Transverse colon (tissue), 4 donors: Measurements from ENCODE around the gene FANCG. TPM values are rescaled to one million over a fixed set of nuclear protein-coding genes. Genes with fewer than 3 reads are reported as not detected.

ENCODE experiments used
- DNase-seq: peaks from one replicate; pipeline ENCODE4 v3.0.0-alpha.2; 2019
- H3K27ac ChIP-seq, 4 donors: fragments of 200-600 bp; sonication (generic); 2 replicates each; pipeline ENCODE4 v1.5.1; 2016 to 2018; ENCODE audit warnings: inconsistent platforms in 4 of 4
- H3K27me3 ChIP-seq: fragments of 200-600 bp; sonication (generic); 2 replicates; pipeline ENCODE4 v1.5.1; 2017; ENCODE audit warnings: inconsistent platforms
- H3K36me3 ChIP-seq, 4 donors: fragments of 200-600 bp; sonication (generic); 2 replicates each; pipeline ENCODE4 v1.5.1; 2017 to 2019; ENCODE audit warnings: inconsistent platforms in 4 of 4
- H3K4me1 ChIP-seq, 4 donors: fragments of 200-600 bp; sonication (generic); 2 replicates each; pipeline ENCODE4 v1.5.1; 2017 to 2020; ENCODE audit warnings: inconsistent platforms in 4 of 4
- H3K4me3 ChIP-seq, 4 donors: fragments of 200-600 bp; sonication (generic); 1 replicate in 1 of 4; 2 replicates in 3 of 4; pipeline versions ENCODE4 v1.5.1 to v1.6.1; 2017 to 2019; ENCODE audit warnings: inconsistent platforms in 4 of 4
- H3K9me3 ChIP-seq, 2 donors: fragments of 200-600 bp; sonication (generic); 2 replicates each; pipeline ENCODE4 v1.5.1; 2017 to 2019; ENCODE audit warnings: inconsistent platforms in 2 of 2
- CTCF ChIP-seq, 5 experiments: fragments of 200-600 bp in 3 of 5; fragments of 450-650 bp in 2 of 5; sonication (generic) in 3 of 5; IDR thresholded peaks; 1 replicate in 2 of 5; 2 replicates in 3 of 5; pipeline ENCODE4 v1.5.1; 2016 to 2017; ENCODE audit warnings: antibody characterized with exemption in 5 of 5, inconsistent platforms in 3 of 5, mild to moderate bottlenecking in 2 of 5, moderate library complexity in 1 of 5
- EP300 ChIP-seq: sonication (generic); formaldehyde crosslinking; IDR thresholded peaks from one replicate; pipeline ENCODE4 v1.6.1; 2017; ENCODE audit warnings: antibody characterized with exemption, low read depth
- POLR2A ChIP-seq: fragments of 450-650 bp; IDR thresholded peaks from one replicate; pipeline ENCODE4 v1.6.1; 2016; ENCODE audit warnings: antibody characterized with exemption, mild to moderate bottlenecking, moderate library complexity
- POLR2AphosphoS5 ChIP-seq, 3 donors: sonication (generic); formaldehyde crosslinking; IDR thresholded peaks; one replicate each; pipeline ENCODE4 v1.6.1; 2016; ENCODE audit warnings: antibody characterized with exemption in 3 of 3
- WGBS, 2 donors: methylation state at CpG; one replicate each; pipeline ENCODE4 v1.1.5; 2018; ENCODE audit warnings: low coverage in 1 of 2; 5-methylcytosine and 5-hydroxymethylcytosine counted together
- in situ Hi-C, 4 donors: fragments of 200-750 bp; cut with MboI; loops; one replicate each; pipeline versions ENCODE4 v1.15.0 to v1.15.1; 2017; ENCODE audit warnings: low sequenced_read_pairs in 3 of 4, low pct_ligation_motif_present in 1 of 4, low pct_unique_long_range_greater_than_20kb in 1 of 4
- intact Hi-C: fragments of 100-400 bp; cut with DNase I; formaldehyde crosslinking; loops from one replicate; pipeline ENCODE4 v1.15.1; 2023; ENCODE audit warnings: low total_unique reads
- total RNA-seq, 4 donors: library from RNA; depleted of rRNA; stranded (reverse); fragments of >200 nt; gene quantifications; one replicate each; pipeline ENCODE4 v1.1.0, GENCODE V29; 2016

Gene FANCG
- total RNA-seq, 4 donors from 2014 or later = 6.6 to 90.0 (median 51.6) TPM

GRCh38 chr9:35044071-35044470, 35.7 kb downstream of the FANCG start:
- no peak for TF ChIP-seq EP300
- in situ Hi-C loops (no loop called here), intact Hi-C loops (no loop called here)
- WGBS, 2 donors = 83% methylated on average over 1 of the region's 3 CpGs; no CpG with 5 or more reads in 1 of the 2 donors
- DNase-seq = no peak
- Histone ChIP-seq H3K9me3 (no peaks in the 10 kb centered on the region), H3K27ac (no peak overlapping the region), H3K36me3 (no peaks in the 10 kb centered on the region), H3K4me3 (no peak overlapping the region), H3K27me3 (no peaks in the 10 kb centered on the region), H3K4me1 (no peaks in the 10 kb centered on the region)

- WGBS, 2 donors = 90 to 100% methylated on average over 2 to 6 of the region's 6 CpGs
- no peak for DNase-seq
- no peak for TF ChIP-seq POLR2AphosphoS5 (IDR thresholded peaks at IDR 0.05)
- TF ChIP-seq POLR2A = no peak
- no peak for TF ChIP-seq CTCF (IDR thresholded peaks at IDR 0.05)
- no peak for TF ChIP-seq EP300
- H3K4me1 ChIP-seq = no peaks in the 10 kb centered on the region
- H3K36me3 ChIP-seq = no peaks in the 10 kb centered on the region
- intact Hi-C loops (no loop called here), in situ Hi-C loops (no loop called here)
- no peak overlapping the region for H3K4me3 ChIP-seq
- no peaks in the 10 kb centered on the region for H3K27me3 ChIP-seq
- no peak overlapping the region for H3K27ac ChIP-seq
- no peaks in the 10 kb centered on the region for H3K9me3 ChIP-seq
These were observed 36.7 kb downstream of the FANCG start for GRCh38 chr9:35042891-35043545.

- Histone ChIP-seq H3K4me1 (no peaks in the 10 kb centered on the region), H3K27me3 (no peaks in the 10 kb centered on the region), H3K9me3 (no peaks in the 10 kb centered on the region), H3K36me3 (no peaks in the 10 kb centered on the region), H3K27ac (no peak overlapping the region), H3K4me3 (no peak overlapping the region)
- in situ Hi-C loops = no loop called here
- TF ChIP-seq POLR2A (no peak), POLR2AphosphoS5 (IDR thresholded peaks at IDR 0.05) (no peak), CTCF (IDR thresholded peaks at IDR 0.05) (no peak), EP300 (no peak)
- intact Hi-C loops = no loop called here
- WGBS, 2 donors = 86 to 94% methylated on average over 3 of the region's 3 CpGs
- DNase-seq = no peak
These were observed 37.6 kb downstream of the FANCG start for GRCh38 chr9:35042081-35042604.

- H3K27me3 ChIP-seq = no peaks in the 10 kb centered on the region
- WGBS, 2 donors = 70% methylated on average over 46 of the region's 48 CpGs; no CpG with 5 or more reads in 1 of the 2 donors
- H3K36me3 ChIP-seq = no peaks in the 10 kb centered on the region
- peak; percentile 21 for DNase-seq
- in situ Hi-C loops (no loop called here), intact Hi-C loops (no loop called here)
- peak overlapping the region in 2 of 4 donors; percentile 3 to 21 for H3K4me3 ChIP-seq
- TF ChIP-seq CTCF (IDR thresholded peaks at IDR 0.05) (no peak), POLR2AphosphoS5 (IDR thresholded peaks at IDR 0.05) (no peak), EP300 (no peak), POLR2A (no peak)
- no peaks in the 10 kb centered on the region for H3K9me3 ChIP-seq
- H3K4me1 ChIP-seq = peaks cover 0 to 3% (median 1%) of the 10 kb centered on the region in 4 donors
- peak overlapping the region in 1 of 4 donors; percentile 14 for H3K27ac ChIP-seq
These were observed 43.7 kb downstream of the FANCG start for GRCh38 chr9:35035851-35036701.
